Stimulated activated CD4-positive, alpha-beta T cell treated with anti-CD3 and anti-CD28 coated beads, Interleukin-1b, Interleukin-23, amount 100 ng/mL, for 24 hours (primary cell): ENCODE data around the gene TP73.
"Not testable (repeated sequence)": the region's sequence is repeated elsewhere in the genome, so short reads cannot be mapped to it uniquely, and the experiment has no call there.

Experiments
- DNase-seq, 4 experiments: peaks; one replicate each; pipeline ENCODE4 v3.0.0-alpha.2; 2020; ENCODE audit warnings: low read depth in 4 of 4, low spot score in 1 of 4

TP73 gene

DNA sequence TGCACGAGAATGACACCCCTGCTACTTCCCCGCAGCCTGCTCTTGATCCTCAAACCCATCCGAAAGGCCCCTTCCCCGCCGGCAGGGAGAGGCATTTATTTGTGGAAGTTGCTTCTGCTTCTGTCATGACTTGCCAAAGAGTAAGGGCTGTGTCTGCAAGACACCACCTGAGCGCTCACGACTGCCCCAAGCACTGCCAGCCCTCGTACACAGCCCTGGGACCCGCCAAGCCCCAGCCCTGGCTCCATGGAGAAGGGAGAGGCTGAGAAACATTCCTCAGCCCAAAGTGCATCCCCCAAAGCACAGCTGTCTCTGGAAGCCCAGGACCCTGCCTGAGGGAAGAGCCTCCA, 33.8 kb upstream of the TP73 start:
- no peak for DNase-seq

DNA sequence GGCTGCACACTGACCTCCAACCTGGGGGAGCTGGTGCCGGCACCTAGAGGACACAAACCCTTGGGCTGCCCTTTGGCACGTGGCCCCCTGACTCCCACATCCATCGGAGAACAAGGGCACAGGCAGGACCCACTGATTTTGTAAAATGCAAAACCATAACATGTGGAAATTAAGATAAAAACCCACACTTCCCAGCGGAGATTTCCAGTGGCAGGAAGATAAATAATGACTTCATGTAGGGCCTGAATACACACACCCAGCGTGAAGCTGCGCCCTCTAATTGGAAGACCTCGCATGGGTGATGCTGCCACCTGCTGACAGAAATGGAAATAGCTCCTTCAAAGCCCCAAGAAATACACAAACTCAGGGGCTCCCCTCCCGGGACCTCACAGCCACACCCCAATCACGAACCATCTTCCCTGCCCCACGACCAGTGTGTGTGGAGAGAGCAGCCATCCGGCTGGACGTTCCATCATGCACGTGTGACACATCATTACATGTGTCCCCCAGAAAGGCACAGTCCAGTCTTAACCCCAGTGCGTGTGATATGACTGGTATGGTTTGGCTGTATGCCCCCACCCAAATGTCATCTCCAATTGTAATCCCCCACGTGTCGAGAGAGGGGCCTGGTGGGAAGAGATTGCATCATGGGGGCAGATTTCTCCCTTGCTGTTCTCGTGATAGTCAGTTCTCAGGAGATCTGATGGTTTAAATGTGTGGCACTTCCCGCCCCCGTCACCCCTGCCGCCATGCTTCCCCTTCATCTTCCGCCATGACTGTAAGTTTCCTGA, 33.2 kb upstream of the TP73 start:
- DNase-seq: peak; percentile 46 to 67 (median 58)

DNA sequence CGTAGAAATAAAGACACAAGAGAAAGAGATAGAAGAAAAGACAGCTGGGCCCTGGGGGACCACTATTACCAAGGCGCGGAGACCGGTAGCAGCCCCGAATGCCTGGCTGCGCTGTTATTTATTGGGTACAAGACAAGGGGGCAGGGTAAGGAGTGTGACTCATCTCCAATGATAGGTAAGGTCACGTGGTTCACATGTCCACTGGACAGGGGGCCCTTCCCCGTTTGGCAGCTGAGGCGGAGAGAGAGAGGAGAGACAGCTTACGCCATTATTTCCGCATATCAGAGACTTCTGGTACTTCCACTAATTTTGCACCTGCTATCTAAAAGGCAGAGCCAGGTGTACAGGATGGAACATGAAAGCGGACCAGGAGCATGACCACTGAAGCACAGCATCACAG, 31.6 kb upstream of the TP73 start:
- no peak for DNase-seq

DNA sequence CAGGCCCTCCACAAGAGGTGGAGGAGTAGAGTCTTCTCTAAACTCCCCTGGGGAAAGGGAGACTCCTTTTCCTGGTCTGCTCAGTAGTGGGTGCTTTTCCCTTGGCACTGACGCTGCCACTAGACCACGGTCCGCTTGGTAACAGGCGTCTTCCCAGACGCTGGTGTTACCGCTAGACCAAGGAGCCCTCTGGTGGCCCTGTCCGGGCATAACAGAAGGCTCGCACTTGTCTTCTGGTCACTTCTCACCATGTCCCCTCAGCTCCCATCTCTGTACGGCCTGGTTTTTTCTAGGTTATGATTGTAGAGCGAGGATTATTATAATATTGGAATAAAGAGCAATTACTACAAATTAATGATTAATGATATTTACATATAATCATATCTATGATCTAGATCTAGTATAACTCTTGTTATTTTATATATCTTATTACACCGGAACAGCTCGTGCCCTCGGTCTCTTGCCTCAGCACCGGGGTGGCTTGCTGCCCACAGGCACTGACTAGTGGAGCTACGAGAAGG, 31.1 kb upstream of the TP73 start:
- DNase-seq: not testable (repeated sequence)

DNA sequence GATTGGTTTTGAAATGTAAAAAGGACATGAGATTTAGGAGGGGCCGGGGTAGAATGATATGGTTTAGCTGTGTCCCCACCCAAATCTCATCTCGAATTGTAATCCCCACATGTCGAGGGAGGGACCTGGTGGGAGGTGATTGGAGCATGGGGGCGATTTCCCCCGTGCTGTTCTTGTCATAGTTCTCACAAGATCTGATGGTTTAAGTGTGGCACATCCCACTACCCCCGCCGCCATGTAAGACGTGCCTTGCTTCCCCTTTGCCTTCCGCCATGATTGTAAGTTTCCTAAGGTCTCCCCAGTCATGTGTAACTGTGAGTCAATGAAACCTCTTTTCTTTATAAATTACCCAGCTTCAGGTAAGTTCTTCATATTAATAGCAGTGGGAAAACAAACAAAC, 30.2 kb upstream of the TP73 start:
- DNase-seq: not testable (repeated sequence)

DNA sequence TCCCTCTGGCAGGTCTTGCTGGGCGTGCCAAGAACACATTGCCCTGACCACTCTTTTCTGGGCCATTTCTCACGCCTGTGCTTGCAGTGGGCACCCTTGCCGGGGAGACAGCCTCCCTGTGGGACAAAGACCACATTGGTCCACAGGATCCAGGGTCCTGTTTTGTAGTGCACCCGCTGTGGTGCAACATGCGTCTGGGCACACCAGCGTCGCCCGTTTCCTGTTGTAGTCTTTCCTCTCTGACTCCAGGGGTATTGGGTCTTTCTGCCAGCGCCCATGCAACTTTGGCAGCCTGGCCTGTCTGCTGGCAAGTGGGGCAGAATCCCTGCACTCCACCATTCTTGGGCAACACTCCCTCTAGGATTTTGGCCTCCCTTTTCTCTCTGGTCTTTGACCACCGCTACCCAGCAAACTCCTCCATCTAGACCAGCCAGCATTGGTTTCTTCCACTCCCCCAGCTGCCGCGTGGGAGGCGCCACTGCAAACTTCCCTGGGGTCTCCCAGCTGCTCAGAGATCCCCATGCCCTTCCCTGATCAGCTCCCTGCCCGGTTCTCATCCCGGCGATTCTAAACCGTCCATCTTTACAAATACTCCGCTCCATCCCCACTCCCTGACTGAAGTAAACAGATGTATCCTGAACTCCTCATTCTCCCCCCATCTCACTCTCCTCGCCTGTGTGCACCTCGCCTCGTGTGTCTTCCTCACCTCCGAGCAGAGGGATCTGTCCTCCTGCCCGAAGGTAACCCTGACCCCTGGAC, 28.7 kb upstream of the TP73 start:
- DNase-seq: no peak

DNA sequence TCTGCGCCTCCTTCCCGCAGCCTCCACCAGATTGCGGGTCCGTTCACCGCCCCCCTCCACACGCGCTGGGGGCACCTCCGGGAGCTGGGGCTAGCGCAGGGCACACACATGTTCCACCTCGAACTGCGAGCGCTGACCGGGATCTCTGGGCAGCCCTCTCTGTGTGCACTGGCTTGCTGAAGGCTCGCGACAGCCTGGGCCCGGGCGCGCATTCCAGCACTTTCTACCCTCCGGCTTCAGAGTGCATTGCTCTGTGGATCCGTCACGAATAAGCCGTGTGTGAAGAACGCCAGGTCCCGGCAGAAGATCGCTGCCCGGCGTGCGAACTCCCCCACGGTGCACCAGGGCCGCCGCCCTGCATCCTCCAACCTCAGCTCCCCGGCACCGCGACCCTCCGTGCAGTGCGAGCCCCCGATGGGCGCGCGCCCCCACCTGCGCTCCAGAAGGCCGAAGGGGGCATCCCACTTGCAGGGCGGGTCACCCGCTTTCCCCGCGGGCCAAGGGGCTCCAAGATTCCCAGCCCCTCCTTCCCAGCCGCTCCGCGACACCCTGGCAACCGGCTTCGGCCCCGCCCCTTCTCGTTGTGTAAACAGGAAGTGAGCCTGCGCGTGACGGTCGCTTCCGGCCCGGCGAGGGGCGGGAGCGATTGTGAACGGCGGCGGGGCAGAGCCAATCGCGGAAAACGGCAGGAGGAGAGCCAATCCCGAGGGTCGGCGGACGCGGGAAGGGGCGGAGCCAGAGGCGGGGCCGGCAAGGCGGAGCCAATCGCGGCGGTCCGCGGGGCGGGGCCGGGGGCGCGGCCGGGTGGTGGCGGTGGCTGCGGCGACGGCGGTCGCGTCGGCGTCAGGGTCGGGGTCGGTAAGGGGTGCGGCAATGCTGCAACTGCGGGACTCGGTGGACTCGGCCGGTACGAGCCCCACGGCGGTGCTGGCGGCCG, 27.8 kb upstream of the TP73 start, which contains the start of gene TPRG1L:
Gene TPRG1L (plus strand): TSS at position 816 of the 937 bp plus-strand sequence. CDS start 58 bp downstream, at position 874.
- peak; percentile 94 to 97 (median 95) for DNase-seq

DNA sequence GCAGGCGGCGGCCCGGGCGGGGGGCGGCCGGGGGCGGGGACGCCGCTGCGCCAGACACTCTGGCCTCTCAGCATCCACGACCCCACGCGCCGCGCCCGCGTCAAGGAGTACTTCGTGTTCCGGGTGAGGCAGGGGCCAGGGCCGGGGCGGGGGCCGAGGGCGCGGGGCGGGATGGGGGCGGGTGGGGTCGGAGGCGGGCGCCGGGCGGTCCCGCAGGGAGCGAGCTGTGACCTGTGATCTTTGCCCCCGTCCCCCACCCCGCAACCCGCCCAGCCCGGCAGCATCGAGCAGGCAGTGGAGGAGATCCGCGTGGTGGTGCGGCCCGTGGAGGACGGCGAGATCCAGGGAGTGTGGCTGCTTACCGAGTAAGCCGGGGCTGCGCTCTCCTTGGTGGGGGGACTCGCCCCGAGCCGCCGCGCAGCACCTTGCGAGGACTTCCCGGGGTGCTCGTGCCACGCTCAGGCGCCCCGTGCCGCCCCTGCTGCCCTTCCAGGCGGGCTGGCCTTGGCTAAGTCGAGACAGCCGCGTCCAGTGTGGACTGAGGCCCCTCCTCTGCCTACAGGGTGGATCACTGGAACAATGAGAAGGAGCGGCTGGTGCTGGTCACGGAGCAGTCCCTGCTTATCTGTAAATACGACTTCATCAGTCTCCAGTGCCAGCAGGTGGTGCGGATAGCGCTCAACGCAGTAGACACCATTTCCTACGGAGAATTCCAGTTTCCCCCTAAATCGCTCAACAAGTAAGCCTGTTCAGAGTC, 27.0 kb upstream of the TP73 start:
- DNase-seq: no peak

DNA sequence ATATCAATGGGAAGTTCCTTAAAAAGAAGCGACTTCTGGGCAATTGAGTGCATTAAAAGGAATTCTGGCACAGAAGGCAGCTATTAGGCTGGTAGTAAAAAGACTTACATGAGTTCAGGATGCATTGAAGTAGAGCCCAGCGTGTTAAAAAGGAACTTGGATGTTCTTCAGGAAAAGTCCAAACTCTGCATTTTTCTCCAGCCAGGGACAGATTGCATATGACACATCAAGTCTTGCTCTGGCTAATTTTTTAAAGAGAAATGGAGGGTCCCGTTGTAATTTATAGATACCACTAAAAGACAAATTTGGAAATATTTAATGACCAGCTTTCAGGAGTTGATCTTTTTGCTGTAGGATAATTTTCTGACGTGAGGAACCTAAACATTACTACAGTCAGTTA, 26.3 kb upstream of the TP73 start:
- no peak for DNase-seq

DNA sequence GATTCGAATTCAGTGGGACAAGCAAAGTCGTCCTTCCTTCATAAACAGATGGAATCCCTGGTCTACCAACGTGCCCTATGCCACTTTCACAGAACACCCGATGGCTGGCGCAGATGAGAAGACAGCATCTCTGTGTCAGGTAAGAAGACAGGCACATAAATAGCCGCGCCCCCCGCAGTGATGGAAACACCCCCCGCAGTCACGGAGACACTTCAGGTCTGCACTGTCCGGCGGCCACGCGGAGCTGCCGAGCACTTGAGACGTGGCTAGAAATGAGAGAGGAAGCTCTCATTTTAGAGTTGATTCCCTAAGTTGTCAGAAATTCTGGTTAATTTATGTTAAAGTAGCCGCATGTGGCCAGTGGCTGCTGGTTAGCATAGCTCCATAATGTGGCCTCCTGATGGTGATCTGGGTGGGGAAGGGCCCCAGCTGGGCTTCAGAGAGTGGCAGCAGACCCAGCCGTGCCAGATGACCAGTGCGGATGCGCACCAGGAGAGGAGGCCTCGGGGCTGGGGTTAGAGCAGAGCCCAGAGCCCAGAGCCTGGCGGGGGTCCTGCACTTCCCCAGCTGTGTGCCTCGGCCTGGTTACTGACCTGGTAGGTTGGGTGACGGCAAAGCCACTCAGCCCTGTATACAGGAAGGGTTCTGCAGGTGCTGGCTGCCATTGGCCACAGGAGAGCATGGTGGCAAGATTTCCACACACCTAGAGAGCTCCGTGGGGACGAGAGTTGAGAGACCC, 24.6 kb upstream of the TP73 start:
- DNase-seq: no peak

DNA sequence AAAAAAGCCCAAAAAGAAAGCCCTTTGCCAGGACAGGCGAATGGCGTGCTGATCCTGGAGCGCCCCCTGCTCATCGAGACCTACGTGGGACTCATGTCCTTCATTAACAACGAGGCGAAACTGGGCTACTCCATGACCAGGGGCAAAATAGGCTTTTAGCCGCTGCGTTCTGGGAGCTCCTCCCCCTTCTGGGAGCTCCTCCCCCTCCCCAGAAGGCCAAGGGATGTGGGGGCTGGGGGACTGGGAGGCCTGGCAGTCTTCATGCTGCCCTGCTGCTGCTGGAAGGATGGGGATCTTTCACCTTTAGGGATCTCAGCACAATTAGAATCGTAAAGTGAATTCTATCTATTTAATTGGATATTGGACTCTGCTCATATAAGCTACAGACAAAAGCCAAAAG, 23.9 kb upstream of the TP73 start:
- DNase-seq: no peak

DNA sequence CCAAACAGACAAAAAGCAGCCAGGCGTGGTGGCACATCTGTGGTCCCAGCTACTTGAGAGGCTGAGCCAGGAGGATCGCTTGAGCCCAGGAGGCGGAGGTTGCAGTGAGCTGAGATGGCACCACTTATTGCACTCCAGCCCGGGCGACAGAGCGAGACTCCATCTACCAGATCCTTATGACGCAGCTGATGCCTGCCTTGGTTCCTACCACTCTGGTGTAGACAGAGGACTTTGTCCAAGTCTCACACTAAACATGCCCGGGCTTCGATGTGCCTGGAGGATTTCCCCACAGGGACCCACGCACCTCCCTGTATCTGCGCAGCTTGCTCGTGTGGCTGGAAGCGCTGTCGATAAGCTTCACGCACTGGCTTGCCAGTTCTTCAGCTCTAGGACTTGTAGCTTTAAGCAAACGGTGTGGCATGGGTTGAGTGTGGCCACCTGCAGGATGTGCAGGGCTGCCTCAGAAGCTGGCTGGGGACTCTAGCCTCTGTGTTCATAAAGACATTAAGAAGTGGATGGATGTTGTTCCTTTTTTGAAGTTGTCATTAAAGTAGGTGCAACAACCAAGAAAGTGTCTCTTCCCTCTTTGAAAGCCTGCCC, 22.7 kb upstream of the TP73 start:
- DNase-seq: no peak

DNA sequence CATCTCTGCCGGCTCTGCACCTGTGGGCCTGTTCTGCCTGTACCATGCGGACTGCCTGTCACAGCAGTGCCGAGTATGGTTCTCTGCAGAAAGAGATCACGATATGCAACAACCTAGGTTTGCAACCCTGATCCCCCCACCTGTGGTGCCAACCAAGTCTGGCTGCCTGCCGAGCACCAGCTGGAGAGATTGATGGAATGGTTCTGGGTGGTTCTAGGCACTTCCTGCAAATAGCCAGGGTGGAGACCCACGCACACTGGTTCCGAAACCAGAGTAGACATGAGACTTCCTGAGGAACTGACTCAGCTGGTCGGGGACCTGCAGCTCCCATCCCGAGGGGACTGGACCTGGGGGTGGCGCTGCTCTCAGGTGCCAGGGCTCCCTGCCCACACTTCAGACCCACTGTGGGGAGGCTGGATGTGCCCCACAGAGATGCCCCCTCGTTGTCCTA, 22.1 kb upstream of the TP73 start:
- DNase-seq: no peak

DNA sequence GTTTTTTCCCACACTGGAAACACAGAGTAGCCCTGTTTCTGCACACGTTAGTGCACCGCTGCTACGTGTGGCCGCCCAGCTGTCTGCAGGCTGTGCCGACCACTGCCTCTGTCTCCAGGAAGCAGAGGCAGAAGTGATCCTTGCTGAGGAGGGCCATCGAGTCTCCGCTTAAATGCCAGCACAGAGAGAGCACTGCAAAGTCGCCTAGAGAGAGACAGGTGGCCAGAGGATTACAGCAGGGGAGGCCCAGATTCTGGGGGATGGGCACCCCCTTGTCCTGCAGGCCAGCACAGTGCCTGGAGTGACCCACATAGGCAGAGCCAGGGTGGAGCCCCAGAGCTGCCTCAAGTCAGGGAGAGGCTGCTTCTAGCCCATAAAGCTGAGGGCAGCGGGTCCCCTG, 21.4 kb upstream of the TP73 start:
- DNase-seq: no peak

DNA sequence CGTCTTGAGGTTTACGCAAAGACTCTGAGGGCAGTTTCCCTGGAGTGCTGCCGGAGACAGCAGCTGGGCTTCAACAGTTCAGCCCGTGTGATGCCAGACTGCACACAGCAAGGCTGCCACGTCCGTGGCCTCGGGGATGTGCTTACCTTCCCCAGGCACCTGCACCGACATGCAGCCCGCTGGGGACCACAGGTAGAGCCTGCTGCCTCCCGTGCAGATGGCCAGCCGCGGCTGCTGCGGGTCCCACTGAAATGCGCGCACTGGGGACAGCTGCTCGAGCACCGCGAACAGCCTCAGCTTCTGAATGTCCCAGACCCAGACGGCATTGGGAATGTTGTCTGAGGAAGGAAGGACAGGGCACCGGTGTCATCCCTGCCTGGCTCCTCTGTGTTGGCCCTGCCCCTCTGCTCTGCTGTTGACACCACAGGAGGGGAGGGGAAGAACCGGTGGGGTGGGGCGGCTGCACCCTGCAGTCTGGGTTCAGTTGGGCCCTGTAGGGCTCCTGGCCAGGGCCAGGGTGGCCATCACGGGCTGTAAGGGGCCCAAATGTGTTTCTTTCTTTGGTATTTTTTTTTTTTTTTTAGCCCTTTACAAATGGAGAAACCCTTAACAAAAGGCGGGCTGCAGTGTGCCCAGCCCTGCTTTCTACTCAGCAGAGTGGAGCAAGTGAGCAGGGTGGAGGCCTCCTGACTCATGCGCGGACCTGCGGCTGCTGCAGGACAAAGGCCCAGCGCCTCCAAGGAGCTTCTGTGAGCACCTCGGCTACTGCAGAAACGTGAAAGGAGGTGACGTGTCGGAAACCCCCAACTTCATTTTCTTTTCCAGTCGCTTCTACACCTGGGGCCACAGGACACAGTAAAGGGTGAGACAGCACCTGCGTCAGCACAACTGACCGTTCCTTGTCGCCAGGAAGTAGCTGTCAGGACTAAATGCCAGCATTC, 20.7 kb upstream of the TP73 start:
- no peak for DNase-seq

DNA sequence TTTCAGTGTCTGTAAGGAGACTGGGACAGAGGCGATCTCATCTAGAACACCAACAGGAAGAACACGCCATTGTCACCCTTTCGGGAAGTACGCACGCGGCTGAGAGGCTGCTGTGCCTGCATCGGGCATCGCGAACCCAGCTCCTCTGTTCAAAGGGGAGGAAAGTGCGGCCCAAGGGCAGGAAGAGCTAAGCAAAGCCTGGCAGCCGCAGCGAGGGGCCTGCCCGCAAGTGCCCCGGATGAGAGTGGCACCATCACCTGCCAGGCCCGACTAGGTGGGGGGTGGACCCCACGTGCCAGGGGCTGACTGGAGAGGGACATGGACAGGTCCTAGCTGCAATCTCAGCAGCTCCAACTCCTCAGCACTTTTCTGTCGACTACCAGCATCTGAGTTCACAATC, 20.0 kb upstream of the TP73 start:
- no peak for DNase-seq

DNA sequence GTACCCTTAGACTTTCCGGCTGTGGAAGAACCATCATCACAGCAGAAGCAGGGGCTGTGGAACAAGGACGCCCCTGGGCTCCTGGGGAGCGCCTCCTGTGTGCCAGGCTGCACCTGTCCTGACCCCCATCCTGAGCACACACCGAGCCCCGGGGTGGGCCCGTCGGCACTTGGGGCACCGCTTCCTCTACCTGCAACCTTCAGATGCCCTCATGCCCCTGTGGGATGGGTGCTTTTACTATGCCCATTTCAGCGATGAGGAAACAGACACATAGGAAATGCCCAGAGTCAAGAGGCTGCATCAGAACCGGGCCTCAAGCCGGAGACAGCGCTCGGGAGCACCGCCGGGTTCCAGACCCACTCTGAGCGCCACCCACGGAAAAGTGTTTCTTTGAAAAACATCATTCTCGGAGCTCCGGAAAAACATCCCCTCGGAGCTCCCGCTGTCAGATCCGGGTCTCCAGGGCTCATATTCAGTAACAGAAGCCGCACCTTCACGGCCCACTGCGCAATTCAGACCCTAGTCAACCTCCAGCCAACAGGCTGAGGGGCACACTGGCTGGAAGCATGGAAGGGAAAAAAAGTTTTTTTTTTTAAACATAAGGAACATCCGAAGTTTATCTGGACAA, 19.5 kb upstream of the TP73 start:
- no peak for DNase-seq
